Posterior vena cava (tissue), 2 donors: ENCODE data around the gene DPT. TPM values are rescaled to one million over a fixed set of nuclear protein-coding genes. Genes with fewer than 3 reads are reported as not detected.

Experiments
- DNase-seq: peaks from one replicate; pipeline ENCODE4 v3.0.0-alpha.2; 2020; ENCODE audit warnings: low spot score
- intact Hi-C, 2 donors: fragments of 100-400 bp; cut with DNase I; formaldehyde crosslinking; loops; one replicate each; pipeline versions ENCODE4 v1.14.1 to v1.14.2; 2022 to 2023
- total RNA-seq, 2 donors: library from RNA; stranded (reverse); fragmentation: NEBNext Ultra II Directional; extraction: Animal tissue kit (Norgen Biotek cat#: 25700); gene quantifications; one replicate each; pipeline ENCODE4 v1.2.1, GENCODE V29; 2021
- donor health status: DM: yes; HTN: yes; CAD: no.
- donor health status: DM: yes; HTN: yes; CAD: no.

Gene DPT
- total RNA-seq, 2 donors from 2014 or later: 121 to 140 TPM

DNA sequence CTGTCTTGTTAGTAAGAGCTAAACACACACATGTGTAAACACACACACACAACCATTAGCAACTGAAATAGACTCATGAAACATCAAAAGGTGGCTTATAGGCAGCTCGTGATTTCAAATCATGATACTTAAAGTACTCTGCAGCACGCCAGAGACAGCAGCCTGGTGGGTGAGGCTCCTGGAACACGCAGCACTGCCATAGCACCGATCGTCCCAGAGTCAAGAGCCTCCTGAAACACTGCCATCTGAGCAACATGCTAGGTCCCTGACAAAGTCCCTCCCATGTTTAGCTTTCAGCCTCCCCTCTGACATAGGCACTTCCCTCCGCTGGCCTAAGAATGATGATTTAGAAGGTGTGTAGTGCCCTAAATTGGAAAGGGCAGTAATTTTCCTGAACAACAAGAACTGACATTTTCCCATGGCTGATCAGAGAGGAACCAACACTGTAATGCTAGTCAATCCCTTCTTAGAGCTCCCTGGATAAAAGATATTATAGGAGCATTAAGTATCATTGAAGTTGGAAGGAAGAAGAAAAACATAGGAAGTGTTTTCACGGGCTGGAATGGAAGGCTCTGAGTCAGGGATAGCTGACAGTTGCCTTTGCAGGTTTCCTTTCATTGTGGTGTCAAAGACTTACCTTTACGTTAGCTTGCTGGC, 14.1 kb upstream of the DPT start:
- intact Hi-C loops: no loop called here
- no peak for DNase-seq

- intact Hi-C loops: no loop called here
- no peak for DNase-seq
Measured at GRCh38 chr1:168742386-168742785, 13.4 kb upstream of the DPT start.

DNA sequence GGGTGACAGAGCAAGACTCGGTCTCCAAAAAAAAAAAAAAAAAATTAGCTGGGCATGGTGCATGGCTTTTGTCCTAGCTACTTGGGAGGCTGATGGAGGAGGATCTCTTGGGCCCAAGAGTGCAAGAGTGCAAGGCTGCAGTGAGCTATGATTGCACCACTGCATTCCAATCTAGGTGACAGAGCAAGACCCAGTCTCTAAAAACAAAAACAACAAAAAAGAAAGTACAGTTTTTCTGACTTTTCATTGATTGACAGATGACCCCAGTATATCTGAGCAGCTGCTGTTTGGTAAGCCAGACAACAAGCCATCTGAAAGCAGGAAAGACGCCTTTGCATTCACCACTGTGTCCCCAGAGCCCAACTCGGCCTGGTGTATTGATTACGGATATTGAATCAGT, 10.9 kb upstream of the DPT start:
- DNase-seq: no peak
- intact Hi-C loops: loop anchor here in 1 of 2 donors (2.0 kb wide), 1 partner anchor 27 kb away; no protein-coding TSS in a partner anchor

- intact Hi-C loops: no loop called here
- DNase-seq: no peak
Measured at GRCh38 chr1:168736520-168736919, 7.5 kb upstream of the DPT start.

- DNase-seq: no peak
- intact Hi-C loops: no loop called here
Measured at GRCh38 chr1:168735974-168736373, 7.0 kb upstream of the DPT start.

- intact Hi-C loops: no loop called here
- DNase-seq: no peak
Measured at GRCh38 chr1:168734946-168735345, 5.9 kb upstream of the DPT start.

GRCh38 chr1:168734271-168734670, 5.3 kb upstream of the DPT start:
- no peak for DNase-seq
- intact Hi-C loops: no loop called here

GRCh38 chr1:168733241-168733640, 4.2 kb upstream of the DPT start:
- no peak for DNase-seq
- intact Hi-C loops: no loop called here

GRCh38 chr1:168732736-168733135, 3.7 kb upstream of the DPT start:
- DNase-seq: no peak
- intact Hi-C loops: no loop called here

GRCh38 chr1:168731244-168731953, 2.4 kb upstream of the DPT start:
- no peak for DNase-seq
- intact Hi-C loops: no loop called here

DNA sequence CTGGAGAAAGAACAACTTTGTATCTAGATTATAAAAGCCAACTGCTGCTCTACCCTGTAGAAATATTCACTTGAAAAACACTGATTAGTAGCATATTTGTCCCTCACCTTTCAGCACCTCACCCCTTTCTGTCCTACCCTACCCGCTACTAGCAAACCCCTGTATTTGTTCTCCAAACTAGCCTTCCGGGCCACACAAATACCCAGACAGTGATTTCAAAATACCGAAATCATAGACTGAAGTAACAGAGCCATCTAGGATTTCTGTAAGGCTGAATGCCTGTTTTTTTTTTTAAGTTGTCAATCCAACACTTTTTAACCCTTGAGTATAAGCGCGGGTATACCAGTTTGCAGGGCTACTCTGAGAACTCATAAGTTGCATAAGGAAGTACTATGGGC, 398 bp upstream of the DPT start:
- no peak for DNase-seq
- intact Hi-C loops: no loop called here

- peak; percentile 74 for DNase-seq
- intact Hi-C loops: no loop called here
Measured at GRCh38 chr1:168726719-168727118, 2.3 kb downstream of the DPT start.

- intact Hi-C loops: no loop called here
Measured at GRCh38 chr1:168726281-168726680, 2.7 kb downstream of the DPT start.

DNA sequence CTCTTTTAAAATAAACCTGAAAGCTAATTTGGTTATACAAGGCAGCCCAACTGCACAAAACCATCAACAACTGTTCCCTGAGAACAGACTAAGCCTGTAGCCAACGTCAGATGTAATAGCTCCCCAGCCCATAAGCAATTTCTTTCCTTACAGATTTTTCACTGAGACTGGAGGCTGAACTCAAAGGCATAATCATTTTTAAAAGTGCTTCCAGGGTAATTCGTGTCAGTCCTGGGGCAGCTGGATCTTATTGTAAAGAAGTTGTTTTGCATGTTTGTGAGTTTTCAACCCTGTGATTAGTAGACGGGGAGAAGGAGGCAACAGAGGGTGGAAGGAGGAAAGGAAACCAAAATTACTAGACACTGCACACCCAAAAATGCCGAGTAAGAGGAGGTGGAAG, 3.2 kb downstream of the DPT start:
- intact Hi-C loops: no loop called here
- no peak for DNase-seq

More at GRCh38 chr1:168726281-168726680, 2.7 kb downstream of the DPT start:
- DNase-seq: peak; percentile 85

- DNase-seq: no peak
- intact Hi-C loops: no loop called here
Measured at GRCh38 chr1:168725060-168725459, 3.9 kb downstream of the DPT start.

GRCh38 chr1:168723000-168723399, 6.0 kb downstream of the DPT start:
- intact Hi-C loops: no loop called here
- DNase-seq: no peak

GRCh38 chr1:168720839-168721238, 8.2 kb downstream of the DPT start:
- intact Hi-C loops: no loop called here

DNA sequence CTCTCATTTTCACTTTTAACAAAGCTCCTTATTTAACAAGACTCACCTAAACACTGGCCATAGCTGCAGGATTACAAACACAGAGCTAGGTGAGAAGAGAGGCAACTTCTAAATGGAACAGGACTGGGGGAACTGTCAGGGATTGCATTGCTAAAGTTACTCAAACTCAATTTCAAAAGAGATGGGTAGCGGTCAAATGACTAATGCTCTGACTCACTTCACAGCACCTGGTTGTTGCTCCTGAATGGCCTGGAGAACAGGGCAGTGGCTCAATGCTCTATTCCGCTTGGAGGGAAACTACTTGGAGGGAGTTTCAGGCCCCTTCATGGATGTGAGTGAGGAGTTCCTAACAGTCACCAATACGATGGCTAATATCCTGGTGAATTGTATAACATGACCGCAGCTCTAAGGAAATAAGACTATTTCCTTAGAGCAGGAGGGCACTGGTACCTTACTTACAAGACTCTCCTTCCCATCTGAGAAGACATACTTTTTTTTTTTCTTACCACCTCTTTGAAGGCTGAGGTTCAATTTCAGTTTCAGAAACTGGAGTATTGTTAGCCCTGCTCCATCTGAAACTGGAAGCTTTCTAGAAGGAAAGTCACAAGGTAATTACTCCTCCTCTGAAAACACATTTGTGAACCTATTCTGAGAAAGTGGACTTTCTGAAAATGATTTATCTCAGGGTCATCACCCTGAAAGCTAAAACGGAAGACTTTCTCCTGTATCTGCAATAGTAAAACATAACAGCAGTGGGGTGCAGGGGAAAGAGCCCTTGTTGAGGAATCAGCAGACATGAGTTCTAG, 9.5 kb downstream of the DPT start:
- no peak for DNase-seq
- intact Hi-C loops: no loop called here

More at GRCh38 chr1:168720839-168721238, 8.2 kb downstream of the DPT start:
- no peak for DNase-seq

DNA sequence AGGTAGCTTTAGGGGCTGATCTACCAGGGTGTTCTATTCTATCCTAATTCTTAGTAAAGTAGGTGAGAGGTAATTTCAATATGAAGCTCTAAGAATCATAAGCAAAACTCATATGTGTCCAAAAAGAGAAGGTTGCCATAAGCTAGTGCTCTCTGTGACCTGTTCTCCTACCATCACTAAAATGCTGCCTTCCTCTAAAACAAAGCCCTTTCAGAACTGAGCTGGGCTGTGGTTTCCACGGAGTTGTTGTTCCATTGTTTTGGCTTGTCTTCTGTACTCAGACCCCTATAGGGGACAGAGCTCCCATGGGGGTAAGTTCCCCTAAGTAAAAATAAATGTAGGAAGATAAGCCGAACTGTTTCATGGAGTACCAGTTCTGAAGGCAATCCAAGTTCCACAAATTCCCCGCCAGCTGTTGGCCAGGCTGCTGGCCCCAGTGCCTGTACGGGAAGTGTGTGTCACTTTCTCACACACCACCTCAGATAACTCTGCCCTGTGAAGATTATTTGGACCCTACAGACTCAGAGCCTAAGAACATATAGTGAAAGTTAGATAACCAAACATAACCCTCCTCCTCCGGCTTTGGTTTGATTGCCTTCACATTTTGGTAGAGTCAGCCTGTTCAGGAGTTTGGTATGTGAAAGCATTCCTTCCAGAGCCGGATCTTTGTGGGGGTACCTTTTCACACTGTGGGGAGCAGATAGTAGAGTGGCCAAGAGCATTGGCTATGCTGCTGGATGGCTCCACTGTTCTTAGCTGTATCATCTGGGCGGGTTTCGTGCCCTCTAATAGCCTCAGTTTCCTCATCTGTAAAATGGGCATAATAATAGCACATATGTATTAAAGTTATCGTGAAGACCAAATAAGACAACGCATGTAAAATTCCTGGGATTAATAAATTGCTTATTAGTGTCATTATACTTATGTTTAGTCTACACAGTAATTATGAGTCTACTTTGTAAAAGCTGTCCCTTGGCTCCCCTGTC, 10.8 kb downstream of the DPT start:
- intact Hi-C loops: no loop called here
- no peak for DNase-seq
